ENCODE results near the gene C18orf54.
"Not testable (repeated sequence)": the region's sequence is repeated elsewhere in the genome, so short reads cannot be mapped to it uniquely, and the experiment has no call there.

The C18orf54 gene

GRCh38 chr18:54357660-54358494 is at the start of gene C18orf54, which contains the start of gene STARD6:
Gene C18orf54, plus strand, starts transcription at chr18:54357906. Its CDS starts 2,667 bp downstream, at chr18:54360573.
Gene STARD6, minus strand, starts transcription at chr18:54357858. Its CDS starts 3,285 bp downstream, at chr18:54354573.
- DNase-seq (ENCODE audit: low spot score): peak; percentile 90

- not testable (repeated sequence) for DNase-seq (ENCODE audit: low spot score)
Measured at GRCh38 chr18:54309564-54309963, 48.1 kb upstream of the C18orf54 start.

GRCh38 chr18:54316071-54316820 is 41.5 kb upstream of the C18orf54 start:
- no peak for DNase-seq (ENCODE audit: low spot score)

- no peak for DNase-seq (ENCODE audit: low spot score)
Measured at GRCh38 chr18:54323561-54323960, 34.1 kb upstream of the C18orf54 start.

- DNase-seq (ENCODE audit: low spot score): no peak
Measured at GRCh38 chr18:54323970-54324369, 33.7 kb upstream of the C18orf54 start.

GRCh38 chr18:54327818-54328217 is 29.9 kb upstream of the C18orf54 start:
- DNase-seq (ENCODE audit: low spot score): no peak

GRCh38 chr18:54329787-54330186 is 27.9 kb upstream of the C18orf54 start:
- no peak for DNase-seq (ENCODE audit: low spot score)

GRCh38 chr18:54330768-54331548 is 26.7 kb upstream of the C18orf54 start:
- no peak for DNase-seq (ENCODE audit: low spot score)

- DNase-seq (ENCODE audit: low spot score): no peak
Measured at GRCh38 chr18:54335638-54336173, 22.0 kb upstream of the C18orf54 start.

GRCh38 chr18:54338230-54338629 is 19.5 kb upstream of the C18orf54 start:
- no peak for DNase-seq (ENCODE audit: low spot score)

GRCh38 chr18:54351186-54351585 is 6.5 kb upstream of the C18orf54 start:
- no peak for DNase-seq (ENCODE audit: low spot score)

- DNase-seq (ENCODE audit: low spot score): peak; percentile 7
Measured at GRCh38 chr18:54357082-54357659, 535 bp upstream of the C18orf54 start.

- DNase-seq (ENCODE audit: low spot score): no peak
Measured at GRCh38 chr18:54358495-54359040, 862 bp downstream of the C18orf54 start.

GRCh38 chr18:54359233-54359632 is 1.5 kb downstream of the C18orf54 start:
- no peak for DNase-seq (ENCODE audit: low spot score)

- no peak for DNase-seq (ENCODE audit: low spot score)
Measured at GRCh38 chr18:54360406-54360805, 2.7 kb downstream of the C18orf54 start.

- DNase-seq (ENCODE audit: low spot score): no peak
Measured at GRCh38 chr18:54378057-54378456, 20.4 kb downstream of the C18orf54 start.

GRCh38 chr18:54381640-54382039 is 23.9 kb downstream of the C18orf54 start:
- DNase-seq (ENCODE audit: low spot score): no peak

GRCh38 chr18:54382076-54382475 is 24.4 kb downstream of the C18orf54 start:
- DNase-seq (ENCODE audit: low spot score): no peak

- no peak for DNase-seq (ENCODE audit: low spot score)
Measured at GRCh38 chr18:54382733-54383252, 25.1 kb downstream of the C18orf54 start.

GRCh38 chr18:54386043-54386442 is 28.3 kb downstream of the C18orf54 start:
- DNase-seq (ENCODE audit: low spot score): no peak

Data from hematopoietic multipotent progenitor cell treated with erythropoietin and hydrocortisone succinate and interleukin-3 and kit ligand, for 15 days (in vitro differentiated cells).